Ovary (tissue), 3 donors: Measurements from ENCODE around the gene APP.

ENCODE experiments used
- CTCF ChIP-seq, 3 donors: fragments of 450-650 bp in 2 of 3; fragments of 200-600 bp in 1 of 3; IDR thresholded peaks; one replicate each; pipeline versions ENCODE4 v1.5.1 to v1.8.0; 2016 to 2022; ENCODE audit warnings: antibody characterized with exemption in 3 of 3, mild to moderate bottlenecking in 1 of 3
- POLR2A ChIP-seq: fragments of 450-650 bp; IDR thresholded peaks from one replicate; pipeline ENCODE4 v1.6.1; 2017; ENCODE audit warnings: antibody characterized with exemption, mild to moderate bottlenecking, moderate library complexity
- donor health status: DM: no; HTN: no; CAD: no.

GRCh38 chr21:25855576-25855975, 315.0 kb downstream of the APP start:
- TF ChIP-seq POLR2A (no peak), CTCF (IDR thresholded peaks at IDR 0.05) (no peak)
